ENCODE measurements around the gene GHITM. TPM values are rescaled to one million over a fixed set of nuclear protein-coding genes. Genes with fewer than 3 reads are reported as not detected.

The GHITM gene
- total RNA-seq, 1 donor from 2014 or later, result 109 TPM

DNA sequence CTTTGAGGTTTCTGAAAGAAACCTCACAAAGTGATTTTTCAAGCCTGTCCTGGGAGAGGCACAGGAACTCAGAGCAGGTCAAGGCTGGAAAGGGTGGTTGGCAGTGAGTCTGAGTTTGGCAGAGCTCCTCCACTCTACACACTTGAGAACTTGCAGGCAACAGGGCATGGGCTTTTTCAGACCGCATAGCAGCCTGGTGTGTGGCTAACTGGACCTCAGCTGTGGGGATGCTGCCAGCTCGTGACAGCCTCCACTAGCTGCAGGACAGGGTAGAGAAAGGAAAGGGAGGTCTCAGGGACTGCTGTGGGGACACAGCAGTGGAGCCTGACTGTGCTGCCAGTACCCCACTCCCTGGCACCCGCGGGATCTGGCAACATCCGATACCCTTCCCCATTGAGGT lies 57.6 kb downstream of the GHITM start:
- Histone ChIP-seq H3K36me3 (no peaks in the 10 kb centered on the region), H3K4me1 (peaks cover 13% of the 10 kb centered on the region), H3K9me3 (no peaks in the 10 kb centered on the region), H3K27me3 (ENCODE audit: low read depth) (peaks cover 43% of the 10 kb centered on the region), H3K27ac (no peak overlapping the region), H3K4me3 (no peak overlapping the region)
- ATAC-seq (no peak), DNase-seq (no peak)
- intact Hi-C loops (cut with DNase I), result no loop called here
- TF ChIP-seq, protein P1, sequence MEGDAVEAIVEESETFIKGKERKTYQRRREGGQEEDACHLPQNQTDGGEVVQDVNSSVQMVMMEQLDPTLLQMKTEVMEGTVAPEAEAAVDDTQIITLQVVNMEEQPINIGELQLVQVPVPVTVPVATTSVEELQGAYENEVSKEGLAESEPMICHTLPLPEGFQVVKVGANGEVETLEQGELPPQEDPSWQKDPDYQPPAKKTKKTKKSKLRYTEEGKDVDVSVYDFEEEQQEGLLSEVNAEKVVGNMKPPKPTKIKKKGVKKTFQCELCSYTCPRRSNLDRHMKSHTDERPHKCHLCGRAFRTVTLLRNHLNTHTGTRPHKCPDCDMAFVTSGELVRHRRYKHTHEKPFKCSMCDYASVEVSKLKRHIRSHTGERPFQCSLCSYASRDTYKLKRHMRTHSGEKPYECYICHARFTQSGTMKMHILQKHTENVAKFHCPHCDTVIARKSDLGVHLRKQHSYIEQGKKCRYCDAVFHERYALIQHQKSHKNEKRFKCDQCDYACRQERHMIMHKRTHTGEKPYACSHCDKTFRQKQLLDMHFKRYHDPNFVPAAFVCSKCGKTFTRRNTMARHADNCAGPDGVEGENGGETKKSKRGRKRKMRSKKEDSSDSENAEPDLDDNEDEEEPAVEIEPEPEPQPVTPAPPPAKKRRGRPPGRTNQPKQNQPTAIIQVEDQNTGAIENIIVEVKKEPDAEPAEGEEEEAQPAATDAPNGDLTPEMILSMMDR (IDR thresholded peaks at IDR 0.05), result no peak

DNA sequence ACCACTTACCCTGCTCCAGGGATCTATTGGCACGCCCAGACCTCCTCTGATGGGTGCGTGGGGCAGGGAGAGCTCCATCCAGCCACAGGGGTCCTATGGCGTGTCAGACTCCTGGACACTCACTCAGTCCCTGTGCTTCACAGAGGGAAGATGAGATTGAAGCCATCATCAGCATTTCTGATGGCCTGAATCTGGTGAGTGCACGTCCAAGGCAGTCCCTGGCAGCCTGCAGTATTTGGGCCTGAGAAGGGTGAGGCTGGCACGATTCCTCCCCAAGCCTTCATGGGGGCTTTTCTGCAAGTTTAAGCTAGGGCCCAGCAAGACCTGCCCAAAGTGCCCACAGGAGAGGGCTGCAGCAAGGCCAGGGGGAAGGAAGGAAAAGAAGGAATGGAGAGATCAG lies 58.3 kb downstream of the GHITM start:
- DNase-seq, result no peak
- ATAC-seq, result no peak
- no peak overlapping the region for H3K27ac ChIP-seq
- H3K4me1 ChIP-seq, result peaks cover 13% of the 10 kb centered on the region
- peaks cover 43% of the 10 kb centered on the region for H3K27me3 ChIP-seq (ENCODE audit: low read depth)
- intact Hi-C loops (cut with DNase I), result no loop called here
- no peak overlapping the region for H3K4me3 ChIP-seq
- H3K36me3 ChIP-seq, result no peaks in the 10 kb centered on the region
- H3K9me3 ChIP-seq, result no peaks in the 10 kb centered on the region
- TF ChIP-seq, protein P1 (IDR thresholded peaks at IDR 0.05), result no peak

DNA sequence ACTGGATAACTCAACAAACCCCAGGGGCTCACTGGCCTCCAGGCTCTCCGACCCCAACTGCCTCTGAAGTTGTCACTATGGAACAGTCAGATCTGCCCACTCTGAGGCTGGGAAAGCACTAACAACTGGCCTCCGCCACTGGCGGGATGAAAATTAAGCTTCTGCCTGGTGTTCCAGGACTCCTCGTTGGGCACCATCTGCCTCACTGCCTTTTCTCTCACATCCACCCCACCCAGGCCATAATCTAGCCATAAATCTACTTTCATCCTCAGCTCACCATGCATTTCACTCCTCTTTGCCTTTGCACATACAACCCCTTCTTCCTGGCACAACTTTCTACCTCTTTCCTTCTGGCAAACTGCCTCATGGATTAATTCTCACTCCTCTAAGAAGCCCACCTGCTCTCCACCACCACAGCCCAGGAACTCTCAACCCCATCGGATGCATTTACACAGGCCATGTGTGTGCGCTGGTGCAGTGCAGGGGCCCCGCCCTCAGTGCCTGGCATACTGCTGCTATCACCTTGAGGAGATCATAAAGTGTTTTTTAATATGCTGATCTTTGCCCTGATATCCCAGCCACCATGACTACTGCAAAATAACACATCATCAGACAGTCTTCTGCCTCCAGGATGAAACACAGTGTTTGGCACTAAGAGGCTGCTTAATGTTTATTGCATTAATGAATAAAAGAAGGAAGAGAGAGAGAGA lies 59.1 kb downstream of the GHITM start:
- peaks cover 38% of the 10 kb centered on the region for H3K27me3 ChIP-seq (ENCODE audit: low read depth)
- H3K36me3 ChIP-seq, result no peaks in the 10 kb centered on the region
- ATAC-seq, result no peak
- intact Hi-C loops (cut with DNase I), result no loop called here
- no peak overlapping the region for H3K27ac ChIP-seq
- TF ChIP-seq, protein P1 (IDR thresholded peaks at IDR 0.05), result no peak
- H3K4me3 ChIP-seq, result no peak overlapping the region
- peaks cover 13% of the 10 kb centered on the region for H3K4me1 ChIP-seq
- no peaks in the 10 kb centered on the region for H3K9me3 ChIP-seq
- DNase-seq, result no peak

DNA sequence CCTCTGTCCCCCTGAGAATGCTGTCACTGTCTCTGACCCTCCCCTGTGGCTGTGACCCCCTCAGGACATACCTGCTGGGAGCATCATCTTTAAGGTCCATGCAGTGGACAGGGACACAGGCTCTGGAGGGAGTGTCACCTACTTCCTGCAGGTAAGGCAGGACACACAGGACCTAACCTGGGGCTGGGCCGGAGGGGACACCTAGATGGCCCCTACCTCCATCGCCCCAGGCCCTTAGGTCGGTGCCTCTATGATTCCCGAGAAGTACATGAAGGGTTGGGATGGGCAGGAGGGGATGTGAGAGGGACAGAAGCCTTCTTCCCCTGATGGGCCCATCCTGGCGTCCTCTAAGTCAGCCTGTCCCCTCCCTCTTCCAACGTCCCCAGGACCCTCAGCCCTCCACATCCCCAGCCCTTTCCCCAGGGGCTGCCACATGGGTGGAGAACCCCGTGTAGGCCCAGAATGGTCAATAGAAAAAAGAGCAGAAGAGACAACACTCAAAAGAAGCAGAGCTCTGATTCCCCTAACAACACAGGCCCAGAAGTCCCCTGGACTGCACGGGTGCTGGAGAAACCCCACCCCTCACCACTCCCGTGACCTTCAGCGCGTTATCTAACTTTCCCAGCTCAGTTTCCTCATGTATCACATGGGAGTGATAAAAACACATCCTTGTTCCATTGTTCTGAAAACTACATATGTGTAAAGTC lies 61.4 kb downstream of the GHITM start:
- DNase-seq, result no peak
- H3K9me3 ChIP-seq, result no peaks in the 10 kb centered on the region

DNA sequence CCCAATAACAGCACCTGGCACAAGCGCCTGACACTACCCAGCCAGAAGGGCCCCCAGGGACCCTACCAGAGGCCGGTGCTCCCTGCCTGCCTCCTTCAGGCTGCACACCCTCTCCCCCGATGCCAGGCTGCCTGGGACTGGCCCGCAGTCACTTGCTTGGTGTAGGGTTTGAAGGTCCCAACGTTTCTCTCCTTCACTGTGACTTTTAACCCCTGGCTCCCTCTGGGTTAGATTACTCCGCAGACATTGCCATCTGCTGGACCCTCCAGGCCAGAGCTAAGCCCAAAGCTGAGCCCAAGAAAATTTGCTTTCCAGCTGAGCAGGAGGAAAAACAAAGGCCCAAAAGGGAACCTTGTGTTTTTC lies 61.9 kb downstream of the GHITM start:
- Histone ChIP-seq H3K4me1 (no peaks in the 10 kb centered on the region), H3K4me3 (no peak overlapping the region), H3K27me3 (ENCODE audit: low read depth) (peaks cover 14% of the 10 kb centered on the region), H3K36me3 (no peaks in the 10 kb centered on the region), H3K9me3 (no peaks in the 10 kb centered on the region), H3K27ac (no peak overlapping the region)
- intact Hi-C loops (cut with DNase I), result no loop called here
- ATAC-seq (no peak), DNase-seq (no peak)
- TF ChIP-seq, protein P1 (IDR thresholded peaks at IDR 0.05), result no peak

More for the DNA sequence above, 61.4 kb downstream of the GHITM start:
- no peak overlapping the region for H3K27ac ChIP-seq
- no peak for ATAC-seq
- H3K4me1 ChIP-seq, result no peaks in the 10 kb centered on the region
- H3K36me3 ChIP-seq, result no peaks in the 10 kb centered on the region
- intact Hi-C loops (cut with DNase I), result no loop called here
- peaks cover 15% of the 10 kb centered on the region for H3K27me3 ChIP-seq (ENCODE audit: low read depth)
- H3K4me3 ChIP-seq, result no peak overlapping the region
- TF ChIP-seq, protein P1 (IDR thresholded peaks at IDR 0.05), result no peak

Measured in lower lobe of right lung (tissue), 2 donors.